Mesendoderm (in vitro differentiated cells): ENCODE measurements around the gene EVL.

Experiments
- DNase-seq: peaks from one replicate; pipeline ENCODE4 v3.0.0; 2013
- H2AK5ac ChIP-seq: 2 replicates; pipeline ENCODE4 v1.6.1; 2013; ENCODE audit warnings: low read length, inconsistent platforms
- H2BK120ac ChIP-seq: 2 replicates; pipeline ENCODE4 v1.6.1; 2013; ENCODE audit warnings: low read depth, mild to moderate bottlenecking, low read length, moderate library complexity, mixed read lengths
- H2BK15ac ChIP-seq: replicated peaks from 2 replicates; pipeline ENCODE4 v1.6.1; 2013; ENCODE audit warnings: low read depth, mild to moderate bottlenecking, moderate library complexity
- H2BK5ac ChIP-seq: 2 replicates; pipeline ENCODE4 v1.6.1; 2013; ENCODE audit warnings: low read length, inconsistent platforms
- H3K18ac ChIP-seq: 2 replicates; pipeline ENCODE4 v1.6.1; 2013; ENCODE audit warnings: mild to moderate bottlenecking, low read length, mixed read lengths
- H3K23ac ChIP-seq: one replicate; pipeline ENCODE4 v1.6.1; 2013; ENCODE audit warnings: low read length
- H3K27ac ChIP-seq: 2 replicates; pipeline ENCODE4 v1.5.1; 2013; ENCODE audit warnings: low read depth, mild to moderate bottlenecking, inconsistent platforms, low read length, moderate library complexity
- H3K27me3 ChIP-seq: 2 replicates; pipeline ENCODE4 v1.6.1; 2013; ENCODE audit warnings: low read length, control low read depth, mild to moderate bottlenecking, inconsistent platforms; ENCODE audit not compliant: insufficient read depth, poor library complexity
- H3K36me3 ChIP-seq: 2 replicates; pipeline ENCODE4 v1.6.1; 2013; ENCODE audit warnings: low read length, inconsistent platforms; ENCODE audit not compliant: control insufficient read depth, insufficient read depth
- H3K4ac ChIP-seq: one replicate; pipeline ENCODE4 v1.6.1; 2013; ENCODE audit warnings: low read depth, mild to moderate bottlenecking, low read length, moderate library complexity
- H3K4me1 ChIP-seq: 2 replicates; pipeline ENCODE4 v1.6.1; 2013; ENCODE audit warnings: low read depth, low read length, inconsistent platforms; ENCODE audit not compliant: control insufficient read depth
- H3K4me2 ChIP-seq: 2 replicates; pipeline ENCODE4 v1.6.1; 2013; ENCODE audit warnings: low read length
- H3K4me3 ChIP-seq: 2 replicates; pipeline ENCODE4 v1.5.1; 2013; ENCODE audit warnings: mild to moderate bottlenecking, low read length
- H3K56ac ChIP-seq: one replicate; pipeline ENCODE4 v1.6.1; 2013; ENCODE audit warnings: low read length
- H3K79me1 ChIP-seq: 2 replicates; pipeline ENCODE4 v1.6.1; 2013; ENCODE audit warnings: low read length, inconsistent platforms
- H3K79me2 ChIP-seq: 2 replicates; pipeline ENCODE4 v1.6.1; 2013; ENCODE audit warnings: mild to moderate bottlenecking, low read length; ENCODE audit not compliant: control insufficient read depth, insufficient read depth
- H3K9ac ChIP-seq: 2 replicates; pipeline ENCODE4 v1.6.1; 2013; ENCODE audit warnings: low read length, inconsistent platforms
- H4K5ac ChIP-seq: one replicate; pipeline ENCODE4 v1.6.1; 2013; ENCODE audit warnings: low read length
- H4K8ac ChIP-seq: one replicate; pipeline ENCODE4 v1.6.1; 2013; ENCODE audit warnings: low read depth, mild to moderate bottlenecking, control low read depth, low read length, moderate library complexity
- WGBS: extraction: QIAGEN DNeasy Blood & Tissue Kit; methylation state at CpG from one replicate; pipeline ENCODE4 v1.1.7; 2013; ENCODE audit warnings: low lambda C conversion rate, missing lambda C conversion rate; ENCODE audit not compliant: insufficient coverage; ENCODE audit errors: extremely low coverage; 5-methylcytosine and 5-hydroxymethylcytosine counted together

EVL gene

DNA sequence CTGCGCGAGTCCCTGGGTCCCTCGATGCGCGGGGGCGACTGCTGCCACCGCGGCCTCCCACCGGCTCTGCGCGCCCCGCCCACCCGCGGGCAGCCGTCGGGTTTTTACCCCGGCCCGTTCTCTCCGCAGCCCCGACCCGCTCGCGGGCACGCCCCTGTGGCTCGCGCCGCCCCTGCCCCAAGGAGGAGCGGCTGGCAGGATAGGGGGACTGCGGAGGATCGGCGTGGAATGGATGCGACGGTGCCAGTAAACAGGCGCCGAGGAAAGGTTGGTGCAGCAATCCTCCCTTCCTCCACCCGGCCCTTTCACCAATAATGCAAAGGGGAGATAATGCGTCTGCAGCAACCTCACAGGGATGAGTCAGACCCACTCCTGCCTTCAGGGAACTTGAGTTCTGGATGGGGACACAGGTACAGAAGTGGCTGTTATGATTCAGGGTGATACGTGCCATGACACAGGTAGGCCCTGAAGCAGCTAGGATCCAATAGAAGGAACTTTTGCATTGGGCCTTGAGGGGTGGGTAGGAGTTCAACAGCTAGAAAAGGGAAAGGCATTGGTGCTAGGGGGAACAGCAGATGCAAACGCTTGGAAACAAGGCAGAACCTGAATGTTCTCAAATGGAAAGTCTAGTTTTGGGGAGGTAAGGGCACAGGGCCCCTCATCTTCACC lies 94.8 kb downstream of the EVL start:
- Histone ChIP-seq H3K4me1 (no peaks in the 10 kb centered on the region), H3K23ac (no peak overlapping the region), H3K79me2 (no peaks in the 10 kb centered on the region), H2BK15ac (no peak overlapping the region), H3K4me2 (no peak overlapping the region), H2BK120ac (no peak overlapping the region), H2AK5ac (no peak overlapping the region), H3K36me3 (no peaks in the 10 kb centered on the region), H3K9ac (no peak overlapping the region), H3K4me3 (no peak overlapping the region), H3K79me1 (no peaks in the 10 kb centered on the region), H4K8ac (no peak overlapping the region), H3K18ac (no peak overlapping the region), H3K27ac (no peak overlapping the region), H3K4ac (no peak overlapping the region), H3K56ac (no peak overlapping the region), H4K5ac (no peak overlapping the region), H2BK5ac (no peak overlapping the region), H3K27me3 (peaks cover 19% of the 10 kb centered on the region)
- no CpG with 5 or more reads among the region's 39 CpGs for WGBS
- DNase-seq = peak; percentile 36

DNA sequence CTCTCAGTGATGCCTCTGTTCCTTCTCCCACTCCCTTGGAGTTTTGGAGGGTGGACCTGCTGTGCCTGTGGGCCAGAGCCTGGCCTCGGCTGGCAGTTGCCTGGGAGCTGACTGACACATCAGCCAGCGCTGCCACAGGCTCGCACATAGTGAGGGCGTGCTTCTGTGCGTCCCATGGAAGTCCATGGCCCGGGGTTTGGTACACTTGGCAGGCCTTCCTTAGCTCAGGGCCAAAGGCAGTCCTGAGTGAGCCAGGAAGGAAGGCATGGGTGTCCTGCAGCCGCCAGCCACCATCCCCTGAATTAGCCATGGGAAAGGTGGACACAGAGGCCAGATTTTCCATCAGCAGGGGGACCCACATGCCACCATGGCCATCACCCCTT lies 95.3 kb downstream of the EVL start:
- no peak overlapping the region for H3K27ac ChIP-seq
- no peaks in the 10 kb centered on the region for H3K4me1 ChIP-seq
- no peaks in the 10 kb centered on the region for H3K79me2 ChIP-seq
- H3K4ac ChIP-seq = no peak overlapping the region
- H3K18ac ChIP-seq = no peak overlapping the region
- DNase-seq = no peak
- H2BK5ac ChIP-seq = no peak overlapping the region
- H4K5ac ChIP-seq = no peak overlapping the region
- H3K56ac ChIP-seq = no peak overlapping the region
- WGBS = no CpG with 5 or more reads among the region's 7 CpGs
- no peak overlapping the region for H3K9ac ChIP-seq
- H2AK5ac ChIP-seq = no peak overlapping the region
- no peak overlapping the region for H4K8ac ChIP-seq
- no peak overlapping the region for H2BK15ac ChIP-seq
- H2BK120ac ChIP-seq = no peak overlapping the region
- H3K4me3 ChIP-seq = no peak overlapping the region
- H3K23ac ChIP-seq = no peak overlapping the region
- no peak overlapping the region for H3K4me2 ChIP-seq
- no peaks in the 10 kb centered on the region for H3K36me3 ChIP-seq
- H3K27me3 ChIP-seq = peaks cover 20% of the 10 kb centered on the region
- H3K79me1 ChIP-seq = no peaks in the 10 kb centered on the region

DNA sequence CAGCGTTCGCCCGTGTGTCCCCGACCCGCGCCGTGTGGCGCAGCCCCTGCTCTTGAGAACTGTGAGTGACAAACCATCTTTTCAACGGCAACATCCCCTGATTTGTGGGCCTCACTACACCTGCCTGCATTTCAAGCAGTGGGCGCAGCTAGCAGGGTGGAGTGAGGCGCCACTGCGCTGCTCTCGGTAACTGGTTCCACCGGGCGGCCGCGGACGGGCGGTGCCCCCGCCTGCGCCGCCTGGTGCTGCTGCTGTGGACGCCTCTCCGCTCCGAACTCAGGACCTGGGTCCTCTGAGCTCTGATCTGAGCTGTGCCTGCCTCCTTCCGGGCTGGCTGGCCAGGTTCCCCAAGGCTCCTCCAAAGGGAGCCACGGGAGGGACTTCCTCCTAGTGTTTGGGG lies 100.2 kb downstream of the EVL start:
- Histone ChIP-seq H2BK120ac (no peak overlapping the region), H4K5ac (no peak overlapping the region), H3K27ac (no peak overlapping the region), H2BK15ac (no peak overlapping the region), H2BK5ac (no peak overlapping the region), H3K4me1 (no peaks in the 10 kb centered on the region), H3K36me3 (no peaks in the 10 kb centered on the region), H3K79me2 (no peaks in the 10 kb centered on the region), H3K4me3 (no peak overlapping the region), H3K4ac (no peak overlapping the region), H3K27me3 (peaks cover 6% of the 10 kb centered on the region), H3K9ac (no peak overlapping the region), H2AK5ac (no peak overlapping the region), H3K56ac (peak overlapping the region; percentile 25), H3K79me1 (no peaks in the 10 kb centered on the region), H4K8ac (no peak overlapping the region), H3K18ac (no peak overlapping the region), H3K23ac (no peak overlapping the region), H3K4me2 (no peak overlapping the region)
- peak; percentile 41 for DNase-seq
- no CpG with 5 or more reads among the region's 27 CpGs for WGBS

DNA sequence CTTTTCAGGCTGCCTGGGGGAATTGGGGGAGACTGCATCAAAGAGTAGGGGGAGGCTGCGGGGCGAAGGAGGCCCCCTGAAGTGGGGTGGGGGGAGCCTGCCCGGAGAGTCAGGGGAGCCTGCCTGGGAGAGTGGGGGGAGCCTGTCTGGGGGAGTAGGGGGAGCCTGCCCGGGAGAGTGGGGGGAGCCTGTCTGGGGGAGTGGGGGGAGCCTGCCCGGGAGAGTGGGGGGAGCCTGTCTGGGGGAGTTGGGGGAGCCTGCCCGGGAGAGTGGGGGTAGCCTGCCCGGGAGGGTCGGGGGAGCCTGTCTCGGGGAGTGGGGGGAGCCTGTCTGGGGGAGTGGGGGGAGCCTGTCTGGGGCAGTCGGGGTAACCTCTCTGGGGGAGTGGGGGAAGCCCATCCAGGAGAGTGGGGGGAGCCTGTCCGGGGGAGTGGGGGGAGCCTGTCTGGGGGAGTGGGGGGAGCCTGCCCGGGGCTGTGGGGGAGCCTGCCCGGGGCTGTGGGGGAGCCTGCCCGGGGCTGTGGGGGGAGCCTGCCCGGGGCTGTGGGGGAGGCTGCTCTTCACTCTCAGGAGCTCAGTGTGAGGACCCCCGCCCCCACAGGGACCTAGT lies 100.7 kb downstream of the EVL start:
- Histone ChIP-seq H3K23ac (no peak overlapping the region), H3K9ac (no peak overlapping the region), H2BK5ac (no peak overlapping the region), H3K79me2 (no peaks in the 10 kb centered on the region), H4K5ac (no peak overlapping the region), H2AK5ac (no peak overlapping the region), H4K8ac (no peak overlapping the region), H3K18ac (no peak overlapping the region), H3K4me1 (no peaks in the 10 kb centered on the region), H2BK120ac (no peak overlapping the region), H3K27me3 (peaks cover 5% of the 10 kb centered on the region), H3K27ac (no peak overlapping the region), H3K4ac (no peak overlapping the region), H3K4me2 (no peak overlapping the region), H3K56ac (no peak overlapping the region), H2BK15ac (no peak overlapping the region), H3K36me3 (no peaks in the 10 kb centered on the region), H3K4me3 (no peak overlapping the region), H3K79me1 (no peaks in the 10 kb centered on the region)
- WGBS = no CpG with 5 or more reads among the region's 16 CpGs
- DNase-seq = no peak

DNA sequence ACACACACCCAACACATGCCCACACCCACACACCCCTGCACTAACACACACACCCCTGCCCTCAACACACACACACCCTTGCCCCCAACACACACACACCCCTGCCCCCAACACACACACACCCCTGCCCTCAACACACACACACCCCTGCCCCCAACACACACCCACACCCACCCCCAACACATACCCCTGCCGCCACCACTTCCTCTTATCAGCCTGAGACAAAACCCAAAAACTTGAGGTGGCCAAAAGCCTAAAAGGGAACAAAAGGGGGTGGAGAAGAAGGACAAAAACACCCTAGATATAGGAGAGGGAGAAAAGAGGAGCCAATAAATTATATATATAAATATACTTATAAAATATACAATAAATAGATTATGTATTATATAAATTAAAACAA lies 103.3 kb downstream of the EVL start:
- no peak overlapping the region for H3K4me2 ChIP-seq
- no peak overlapping the region for H4K8ac ChIP-seq
- H2BK120ac ChIP-seq = no peak overlapping the region
- H3K4me3 ChIP-seq = no peak overlapping the region
- no peaks in the 10 kb centered on the region for H3K36me3 ChIP-seq
- H2AK5ac ChIP-seq = no peak overlapping the region
- H3K4me1 ChIP-seq = no peaks in the 10 kb centered on the region
- no peak for DNase-seq
- H3K27ac ChIP-seq = no peak overlapping the region
- H3K79me2 ChIP-seq = no peaks in the 10 kb centered on the region
- H2BK15ac ChIP-seq = no peak overlapping the region
- WGBS = no CpG with 5 or more reads among the region's 1 CpG
- H3K56ac ChIP-seq = no peak overlapping the region
- H3K23ac ChIP-seq = no peak overlapping the region
- H4K5ac ChIP-seq = no peak overlapping the region
- H3K4ac ChIP-seq = no peak overlapping the region
- H2BK5ac ChIP-seq = no peak overlapping the region
- H3K27me3 ChIP-seq = peaks cover 3% of the 10 kb centered on the region
- H3K18ac ChIP-seq = no peak overlapping the region
- no peaks in the 10 kb centered on the region for H3K79me1 ChIP-seq
- no peak overlapping the region for H3K9ac ChIP-seq

DNA sequence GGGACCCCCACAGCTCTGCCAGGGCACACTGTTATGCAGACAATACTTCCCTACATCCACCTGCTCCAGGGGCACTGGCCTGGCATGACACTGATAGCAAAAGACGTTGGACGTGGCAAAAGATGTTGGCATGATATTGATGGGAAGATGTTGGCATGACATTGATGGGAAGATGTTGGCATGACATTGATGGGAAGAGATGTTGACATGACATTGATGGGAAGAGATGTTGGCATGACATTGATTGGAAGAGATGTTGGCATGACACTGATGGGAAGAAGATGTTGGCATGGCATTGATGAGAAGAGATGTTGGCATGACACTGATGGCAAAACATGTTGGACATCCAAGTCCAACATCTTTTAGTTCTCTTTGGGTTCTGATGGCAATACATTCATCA lies 105.7 kb downstream of the EVL start:
- H4K8ac ChIP-seq = no peak overlapping the region
- H2BK5ac ChIP-seq = no peak overlapping the region
- no peak overlapping the region for H3K4me2 ChIP-seq
- H3K18ac ChIP-seq = no peak overlapping the region
- no peaks in the 10 kb centered on the region for H3K79me1 ChIP-seq
- H3K36me3 ChIP-seq = no peaks in the 10 kb centered on the region
- no peak overlapping the region for H2BK15ac ChIP-seq
- no peaks in the 10 kb centered on the region for H3K4me1 ChIP-seq
- no peak overlapping the region for H2BK120ac ChIP-seq
- no peak overlapping the region for H3K9ac ChIP-seq
- no peak overlapping the region for H3K4ac ChIP-seq
- no peak overlapping the region for H3K56ac ChIP-seq
- WGBS = no CpG with 5 or more reads among the region's 2 CpGs
- no peaks in the 10 kb centered on the region for H3K27me3 ChIP-seq
- H4K5ac ChIP-seq = no peak overlapping the region
- no peak overlapping the region for H3K23ac ChIP-seq
- no peak overlapping the region for H3K27ac ChIP-seq
- DNase-seq = no peak
- no peaks in the 10 kb centered on the region for H3K79me2 ChIP-seq
- no peak overlapping the region for H3K4me3 ChIP-seq
- no peak overlapping the region for H2AK5ac ChIP-seq
